GM12865 (cell line): ENCODE results near the gene ARHGEF28.

ENCODE experiments used
- DNase-seq: peaks from one replicate; pipeline ENCODE4 v3.0.0; 2010; ENCODE audit warnings: low read depth
- H3K4me3 ChIP-seq: 2 replicates; pipeline ENCODE4 v1.5.1; 2011; ENCODE audit warnings: mild to moderate bottlenecking, low read depth, low read length, control low read depth
- TF ChIP-seq, protein P1 (sequence below): IDR thresholded peaks from 2 replicates; pipeline ENCODE4 v1.5.1; 2011; ENCODE audit warnings: low read length, control low read depth, low read depth, inconsistent platforms; ENCODE audit not compliant: insufficient read depth; ENCODE audit errors: missing control alignments

The ARHGEF28 gene

DNA sequence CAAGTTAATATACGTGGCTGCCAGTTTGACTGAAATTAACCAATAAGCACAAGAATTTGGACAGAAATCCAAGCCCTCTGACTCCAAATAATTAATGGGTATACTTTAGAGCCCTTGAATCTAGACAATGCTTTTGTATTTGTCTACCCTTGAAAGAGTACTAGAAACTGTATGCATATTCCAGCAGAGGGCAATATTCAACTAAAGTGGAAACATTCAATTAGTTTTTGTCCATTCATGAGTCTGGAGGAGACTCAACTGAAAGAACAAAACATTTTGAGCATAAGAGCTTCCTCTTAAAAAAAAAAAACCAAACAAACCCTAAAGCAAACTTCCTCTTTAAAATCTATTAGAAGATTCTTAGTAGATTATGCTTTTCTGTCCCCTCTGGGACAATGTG is 157.8 kb downstream of the ARHGEF28 start:
- TF ChIP-seq, protein P1, sequence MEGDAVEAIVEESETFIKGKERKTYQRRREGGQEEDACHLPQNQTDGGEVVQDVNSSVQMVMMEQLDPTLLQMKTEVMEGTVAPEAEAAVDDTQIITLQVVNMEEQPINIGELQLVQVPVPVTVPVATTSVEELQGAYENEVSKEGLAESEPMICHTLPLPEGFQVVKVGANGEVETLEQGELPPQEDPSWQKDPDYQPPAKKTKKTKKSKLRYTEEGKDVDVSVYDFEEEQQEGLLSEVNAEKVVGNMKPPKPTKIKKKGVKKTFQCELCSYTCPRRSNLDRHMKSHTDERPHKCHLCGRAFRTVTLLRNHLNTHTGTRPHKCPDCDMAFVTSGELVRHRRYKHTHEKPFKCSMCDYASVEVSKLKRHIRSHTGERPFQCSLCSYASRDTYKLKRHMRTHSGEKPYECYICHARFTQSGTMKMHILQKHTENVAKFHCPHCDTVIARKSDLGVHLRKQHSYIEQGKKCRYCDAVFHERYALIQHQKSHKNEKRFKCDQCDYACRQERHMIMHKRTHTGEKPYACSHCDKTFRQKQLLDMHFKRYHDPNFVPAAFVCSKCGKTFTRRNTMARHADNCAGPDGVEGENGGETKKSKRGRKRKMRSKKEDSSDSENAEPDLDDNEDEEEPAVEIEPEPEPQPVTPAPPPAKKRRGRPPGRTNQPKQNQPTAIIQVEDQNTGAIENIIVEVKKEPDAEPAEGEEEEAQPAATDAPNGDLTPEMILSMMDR: peak; percentile 0
- H3K4me3 ChIP-seq: no peak overlapping the region
- DNase-seq: peak; percentile 30

DNA sequence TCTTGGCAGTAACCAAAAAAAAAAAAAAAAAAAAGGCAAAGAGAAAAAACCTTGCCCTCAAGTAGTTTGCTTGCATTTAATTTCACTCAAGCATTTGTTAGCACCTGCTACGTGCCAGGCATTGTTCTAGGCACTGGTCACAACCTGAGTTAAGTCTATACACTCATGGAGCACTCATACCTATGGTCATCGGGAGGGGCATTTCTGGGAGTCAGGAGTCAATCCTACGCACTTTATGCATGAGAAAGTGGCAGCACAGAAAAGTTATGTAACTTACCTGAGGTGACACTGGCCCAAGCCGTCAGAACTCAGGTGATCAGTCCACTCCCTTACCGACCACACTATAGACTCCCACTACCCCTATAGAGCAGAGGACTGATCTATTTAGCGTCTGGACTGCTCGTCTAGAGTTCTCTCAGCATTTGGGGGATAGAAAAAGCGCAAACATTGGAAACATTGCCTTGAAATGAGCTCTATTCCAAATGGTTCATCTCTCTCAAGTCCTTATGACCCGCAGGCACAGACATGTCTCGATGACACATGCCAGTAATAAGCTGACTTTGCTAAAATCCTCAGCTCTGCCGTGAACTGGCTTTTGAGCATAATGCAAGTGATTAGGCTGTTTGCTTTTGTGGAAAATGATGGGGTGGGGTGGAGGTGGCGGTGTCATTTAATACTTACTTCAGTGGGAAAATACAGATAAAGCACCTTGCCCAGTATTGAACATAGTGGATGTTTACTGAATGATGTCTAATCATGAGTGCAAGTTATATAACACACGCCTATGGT is 160.2 kb downstream of the ARHGEF28 start:
- DNase-seq: no peak
- TF ChIP-seq, protein P1: no peak
- H3K4me3 ChIP-seq: no peak overlapping the region

DNA sequence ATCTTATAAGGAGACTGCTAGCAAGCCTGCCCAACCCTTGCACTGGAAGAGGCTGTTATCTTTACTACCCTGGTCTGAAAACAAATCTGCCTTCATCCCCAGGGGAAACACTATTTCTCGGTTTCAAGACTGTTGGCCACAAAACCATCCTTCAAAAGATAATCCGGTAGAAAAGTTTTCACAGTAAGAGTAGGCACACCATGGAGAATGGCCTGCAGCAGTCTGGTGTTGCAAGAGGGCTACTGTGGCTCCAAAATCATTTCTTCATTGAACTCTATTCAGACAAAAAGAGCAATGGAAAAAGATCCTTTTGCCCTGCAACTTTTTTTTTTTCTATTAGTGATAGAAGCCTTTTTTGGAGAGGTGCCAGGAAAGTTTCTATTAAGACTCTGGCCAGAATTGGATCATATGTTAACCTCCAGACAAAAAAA is 163.9 kb downstream of the ARHGEF28 start:
- peak; percentile 71 for DNase-seq
- TF ChIP-seq, protein P1: no peak
- no peak overlapping the region for H3K4me3 ChIP-seq

DNA sequence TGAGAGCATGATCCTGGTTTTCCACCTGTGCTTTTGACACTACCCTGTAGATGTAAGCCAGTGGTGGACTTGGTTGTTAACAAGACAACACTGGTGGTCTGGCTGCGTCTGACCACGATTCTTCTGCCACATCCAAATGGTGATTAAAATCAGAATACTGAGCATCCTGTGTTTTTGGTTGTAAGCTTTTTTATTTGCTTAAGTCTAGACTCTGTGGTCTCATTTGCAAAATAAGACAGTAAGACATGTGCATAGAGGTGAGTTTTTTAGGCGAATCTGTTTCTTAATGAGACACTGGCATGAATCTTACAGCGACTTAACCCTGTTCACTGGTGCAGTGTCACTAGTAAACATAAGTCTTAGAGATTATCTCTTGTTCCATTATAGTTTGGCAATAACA is 165.4 kb downstream of the ARHGEF28 start:
- TF ChIP-seq, protein P1: no peak
- no peak for DNase-seq
- H3K4me3 ChIP-seq: no peak overlapping the region

DNA sequence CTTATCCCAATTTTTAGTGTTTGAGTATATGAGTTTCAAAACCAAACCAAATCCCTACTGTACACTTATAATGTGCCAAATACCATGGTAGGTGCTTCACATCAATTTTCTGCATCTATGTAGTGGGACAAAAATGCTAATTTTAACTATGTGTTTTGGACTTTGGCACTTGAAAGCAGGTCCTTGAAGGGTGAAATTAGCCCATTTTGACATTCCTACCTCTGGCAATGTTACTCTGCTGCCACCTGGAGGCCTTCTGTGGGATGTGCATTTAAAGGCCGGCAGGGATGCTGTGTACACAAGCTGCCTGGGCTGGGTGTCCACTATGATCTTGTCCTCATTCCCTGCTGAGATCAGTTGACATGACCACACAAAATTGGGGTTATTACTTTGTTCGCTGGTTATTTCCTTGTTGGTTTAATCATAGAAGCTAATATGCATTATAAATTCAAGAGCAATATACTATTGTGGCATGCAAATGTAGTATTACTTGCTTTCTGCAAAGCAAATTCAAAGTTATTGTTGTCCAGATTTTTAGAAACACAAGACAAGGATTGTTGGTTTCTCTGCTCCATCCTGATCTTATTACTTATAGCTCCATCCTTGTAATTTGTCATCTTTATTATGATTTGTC is 166.8 kb downstream of the ARHGEF28 start:
- peak; percentile 88 for DNase-seq
- no peak overlapping the region for H3K4me3 ChIP-seq
- TF ChIP-seq, protein P1: peak; percentile 96

DNA sequence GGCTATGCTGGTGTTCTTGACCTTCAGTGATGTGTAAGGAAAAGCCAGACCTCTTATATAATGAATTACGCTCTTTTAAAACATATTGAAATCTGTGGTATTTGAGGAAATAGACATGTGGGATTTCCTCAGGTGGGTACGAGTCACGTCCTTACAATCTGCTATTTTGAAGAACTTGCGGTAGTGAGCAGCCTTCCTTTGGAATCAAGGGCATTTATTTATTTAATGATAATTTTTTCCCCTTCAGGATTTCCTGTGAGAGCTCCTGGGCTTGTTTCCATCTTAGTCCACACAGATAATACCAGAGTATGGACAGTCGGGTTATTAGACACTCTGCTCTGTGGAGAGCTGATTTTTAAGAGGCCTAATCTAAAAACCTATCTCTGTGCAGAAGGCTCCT is 167.9 kb downstream of the ARHGEF28 start:
- DNase-seq: no peak
- TF ChIP-seq, protein P1: no peak
- no peak overlapping the region for H3K4me3 ChIP-seq
